Loucy (cell line): Measurements from ENCODE around the gene TMTC1.

Experiments
- H2AFZ ChIP-seq: fragments of 200-600 bp; sonication (generic); 2 replicates; pipeline ENCODE4 v1.6.0; 2016; ENCODE audit warnings: antibody characterized with exemption, mild to moderate bottlenecking, low read length, moderate library complexity
- H3F3A ChIP-seq: fragments of 200-600 bp; 2 replicates; pipeline ENCODE4 v1.6.0; 2016; ENCODE audit warnings: antibody characterized with exemption, low read depth, mild to moderate bottlenecking
- H3K27me3 ChIP-seq: fragments of 200-600 bp; sonication (generic); 2 replicates; pipeline ENCODE4 v1.6.1; 2014; ENCODE audit warnings: low read length, mild to moderate bottlenecking; ENCODE audit not compliant: insufficient read depth, poor library complexity, severe bottlenecking
- H3K36me3 ChIP-seq: fragments of 200-600 bp; sonication (generic); 2 replicates; pipeline ENCODE4 v1.6.1; 2016; ENCODE audit warnings: low read length; ENCODE audit not compliant: insufficient read depth
- H3K4me1 ChIP-seq: fragments of 200-600 bp; sonication (generic); 2 replicates; pipeline ENCODE4 v1.5.1; 2014; ENCODE audit warnings: low read length, mild to moderate bottlenecking; ENCODE audit not compliant: insufficient read depth, poor library complexity, severe bottlenecking
- H3K4me2 ChIP-seq: fragments of 200-600 bp; sonication (generic); 2 replicates; pipeline ENCODE4 v1.6.0; 2014; ENCODE audit warnings: antibody characterized with exemption, low read length, low read depth, mild to moderate bottlenecking; ENCODE audit not compliant: poor library complexity, severe bottlenecking
- H3K4me3 ChIP-seq: fragments of 200-600 bp; sonication (generic); 2 replicates; pipeline ENCODE4 v1.5.1; 2014; ENCODE audit warnings: low read length, mild to moderate bottlenecking, mixed read lengths; ENCODE audit not compliant: poor library complexity, severe bottlenecking
- H3K79me2 ChIP-seq: fragments of 200-600 bp; sonication (generic); 2 replicates; pipeline ENCODE4 v1.6.1; 2014; ENCODE audit warnings: low read length; ENCODE audit not compliant: insufficient read depth
- H3K9ac ChIP-seq: fragments of 200-600 bp; sonication (generic); 2 replicates; pipeline ENCODE4 v1.6.0; 2014; ENCODE audit warnings: mild to moderate bottlenecking, low read depth, low read length, moderate library complexity; ENCODE audit not compliant: poor library complexity, severe bottlenecking
- H3K9me2 ChIP-seq: fragments of 200-600 bp; sonication (generic); replicated peaks from 2 replicates; pipeline ENCODE4 v1.6.1; 2016; ENCODE audit warnings: low read depth, low read length, mixed read lengths
- H3K9me3 ChIP-seq: fragments of 200-600 bp; sonication (generic); 2 replicates; pipeline ENCODE4 v1.6.1; 2014; ENCODE audit warnings: mild to moderate bottlenecking, antibody characterized with exemption, low read length, low read depth; ENCODE audit not compliant: insufficient read depth
- H4K20me1 ChIP-seq: fragments of 200-600 bp; sonication (generic); 2 replicates; pipeline ENCODE4 v1.6.0; 2014; ENCODE audit warnings: antibody characterized with exemption, low read length, mild to moderate bottlenecking; ENCODE audit not compliant: insufficient read depth, poor library complexity, severe bottlenecking
- CTCF ChIP-seq: fragments of 200-600 bp; sonication (generic); conservative IDR thresholded peaks from 2 replicates; pipeline ENCODE4 v1.5.1; 2014; ENCODE audit warnings: mild to moderate bottlenecking, antibody characterized with exemption, low read length
- EZH2phosphoT487 ChIP-seq: fragments of 200-600 bp; IDR thresholded peaks from 2 replicates; pipeline ENCODE4 v1.6.1; 2018; ENCODE audit warnings: antibody characterized with exemption, mild to moderate bottlenecking, moderate library complexity, borderline replicate concordance

Gene TMTC1

GRCh38 chr12:29547151-29547632 is 236.6 kb downstream of the TMTC1 start:
- TF ChIP-seq CTCF (no peak), EZH2phosphoT487 (no peak)
- no peaks in the 10 kb centered on the region for H3K9me2 ChIP-seq
- H3F3A ChIP-seq, result no peaks in the 10 kb centered on the region
- H3K4me3 ChIP-seq, result no peak overlapping the region
- no peaks in the 10 kb centered on the region for H3K36me3 ChIP-seq
- H3K27me3 ChIP-seq, result no peaks in the 10 kb centered on the region
- H4K20me1 ChIP-seq, result no peaks in the 10 kb centered on the region
- H3K79me2 ChIP-seq, result no peaks in the 10 kb centered on the region
- H2AFZ ChIP-seq, result no peak overlapping the region
- no peak overlapping the region for H3K9ac ChIP-seq
- no peaks in the 10 kb centered on the region for H3K9me3 ChIP-seq
- H3K4me1 ChIP-seq, result no peaks in the 10 kb centered on the region
- H3K4me2 ChIP-seq, result no peak overlapping the region

DNA sequence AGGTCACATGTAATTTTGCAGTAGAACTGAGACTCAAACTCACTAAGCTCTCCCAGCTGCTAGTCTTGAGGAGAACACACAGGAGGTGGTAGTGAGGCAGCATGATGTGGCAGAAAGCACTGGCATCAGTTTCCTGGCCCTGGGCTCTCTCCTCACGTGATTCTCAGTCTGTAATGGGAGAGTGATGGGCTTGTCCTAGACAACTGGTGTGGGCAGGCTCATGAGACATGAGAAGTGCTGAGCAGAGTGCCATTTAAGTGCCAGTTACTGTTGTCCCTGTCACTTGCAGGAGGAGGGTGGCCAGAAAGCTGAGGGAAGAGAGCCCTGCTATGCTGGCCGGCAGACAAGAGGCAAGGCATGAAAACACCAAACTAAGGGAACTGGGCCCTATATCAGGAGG is 237.7 kb downstream of the TMTC1 start:
- Histone ChIP-seq H3K36me3 (no peaks in the 10 kb centered on the region), H3K4me2 (no peak overlapping the region)
- TF ChIP-seq CTCF (no peak; the same call in 1 of the 2 replicates), EZH2phosphoT487 (no peak)

DNA sequence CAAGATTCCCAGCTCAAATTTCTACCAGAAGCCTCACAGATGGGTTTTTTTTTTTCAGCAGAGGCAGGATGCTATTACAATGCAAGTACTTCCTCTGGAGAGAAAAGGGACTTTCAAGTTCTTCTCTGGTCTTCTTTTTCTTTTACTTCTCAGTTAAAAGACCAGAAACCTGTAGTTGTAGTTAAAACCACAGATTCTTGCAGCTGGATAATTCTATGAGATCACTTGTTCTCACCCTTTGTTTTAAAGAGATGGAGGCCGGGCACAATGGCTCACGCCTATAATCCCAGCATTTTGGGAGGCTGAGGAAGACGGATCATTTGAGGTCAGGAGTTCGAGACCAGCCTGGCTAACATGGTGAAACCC is 238.7 kb downstream of the TMTC1 start:
- Histone ChIP-seq H3K9ac (no peak overlapping the region), H3K4me1 (no peaks in the 10 kb centered on the region), H4K20me1 (no peaks in the 10 kb centered on the region), H3K27me3 (no peaks in the 10 kb centered on the region), H3K9me3 (no peaks in the 10 kb centered on the region), H3F3A (no peaks in the 10 kb centered on the region), H3K9me2 (no peaks in the 10 kb centered on the region), H2AFZ (no peak overlapping the region), H3K4me2 (no peak overlapping the region), H3K79me2 (no peaks in the 10 kb centered on the region), H3K4me3 (no peak overlapping the region), H3K36me3 (no peaks in the 10 kb centered on the region)
- TF ChIP-seq CTCF (no peak), EZH2phosphoT487 (no peak)

More for the DNA sequence above, 237.7 kb downstream of the TMTC1 start:
- no peak overlapping the region for H3K9ac ChIP-seq
- H3K4me1 ChIP-seq, result no peaks in the 10 kb centered on the region
- H3F3A ChIP-seq, result no peaks in the 10 kb centered on the region
- no peak overlapping the region for H3K4me3 ChIP-seq
- H2AFZ ChIP-seq, result no peak overlapping the region
- no peaks in the 10 kb centered on the region for H4K20me1 ChIP-seq
- no peaks in the 10 kb centered on the region for H3K79me2 ChIP-seq
- no peaks in the 10 kb centered on the region for H3K9me2 ChIP-seq
- H3K27me3 ChIP-seq, result no peaks in the 10 kb centered on the region
- no peaks in the 10 kb centered on the region for H3K9me3 ChIP-seq
